ENCODE data around the gene TAF6L.

- no peak for TF ChIP-seq CTCF (conservative IDR thresholded peaks at IDR 0.05)
- TF ChIP-seq ZFX (IDR thresholded peaks at IDR 0.05), result no peak
These were observed 18.0 kb upstream of the TAF6L start for GRCh38 chr11:62752994-62753735.

Data from C4-2B (cell line).